ENCODE results near the gene C6orf47.

GRCh38 chr6:31683591-31683990 lies 23.0 kb upstream of the C6orf47 start:
- TF ChIP-seq POLR2AphosphoS5 (IDR thresholded peaks at IDR 0.05; ENCODE audit: low read depth, low read length): no peak
- no peak for TF ChIP-seq POLR2A (IDR thresholded peaks at IDR 0.05; ENCODE audit: low read depth, low read length)
- no peak for TF ChIP-seq TAF1 (IDR thresholded peaks at IDR 0.05; ENCODE audit: low read depth, low read length)
- no peak for TF ChIP-seq PAX5 (IDR thresholded peaks at IDR 0.05; ENCODE audit: insufficient read depth, low read length, severe bottlenecking)
- TF ChIP-seq SPI1 (IDR thresholded peaks at IDR 0.05; ENCODE audit: low read depth, low read length): no peak
- no peak for TF ChIP-seq POU2F2 (IDR thresholded peaks at IDR 0.05; ENCODE audit: low read depth, low read length)
